SK-N-SH (cell line): Measurements from ENCODE around the gene IRF2BPL. TPM values are rescaled to one million over a fixed set of nuclear protein-coding genes. Genes with fewer than 3 reads are reported as not detected.

Source experiments
- CTCF ChIA-PET: fragments of 300-600, 350-600 bp; formaldehyde crosslinking; extraction: SDS; loops from one replicate; lab custom pipeline; 2021; lab: Yijun Ruan, JAX
- POLR2A ChIA-PET: fragments of 350-600 bp; sonication (Branson Sonifier 250); formaldehyde crosslinking; extraction: SDS; loops from one replicate; lab custom pipeline; 2020; ENCODE audit warnings: antibody characterized with exemption, inconsistent platforms; lab: Yijun Ruan, JAX
- DNase-seq: peaks from one replicate; pipeline ENCODE4 v3.0.0; 2012
- H2AFZ ChIP-seq: fragments of 200-600 bp; sonication (generic); 2 replicates; pipeline ENCODE4 v1.8.1; 2016; ENCODE audit warnings: antibody characterized with exemption, mild to moderate bottlenecking, low read depth
- H3F3A ChIP-seq: fragments of 200-600 bp; sonication (generic); replicated peaks from 2 replicates; pipeline ENCODE3; 2016; ENCODE audit warnings: antibody characterized with exemption, mild to moderate bottlenecking; ENCODE audit not compliant: insufficient read depth
- H3K27ac ChIP-seq, 2 experiments: fragments of 200-500 bp in 1 of 2; fragments of 200-600 bp in 1 of 2; sonication (Bioruptor generic) in 1 of 2; sonication (generic), shearing (Covaris generic) in 1 of 2; 2 replicates each; pipeline versions ENCODE4 v1.5.1 to v1.6.1; 2014 to 2016; ENCODE audit warnings: low read depth in 2 of 2, inconsistent platforms in 1 of 2, low read length in 1 of 2, mild to moderate bottlenecking in 1 of 2, mixed read lengths in 1 of 2
- H3K27me3 ChIP-seq: fragments of 200-600 bp; sonication (generic), shearing (Covaris generic); 2 replicates; pipeline ENCODE4 v1.6.1; 2016; ENCODE audit warnings: mixed run types; ENCODE audit not compliant: insufficient read depth
- H3K36me3 ChIP-seq, 2 experiments: fragments of 200-500 bp in 1 of 2; fragments of 200-600 bp in 1 of 2; sonication (Bioruptor generic) in 1 of 2; sonication (generic) in 1 of 2; replicated peaks in 1 of 2; 2 replicates each; pipeline versions ENCODE3 to v1.5.1; 2014 to 2016; ENCODE audit warnings: low read length in 1 of 2, mild to moderate bottlenecking in 1 of 2; ENCODE audit not compliant: insufficient read depth in 2 of 2, control insufficient read depth in 1 of 2
- H3K4me1 ChIP-seq, 2 experiments: fragments of 200-500 bp in 1 of 2; fragments of 200-600 bp in 1 of 2; sonication (Bioruptor generic) in 1 of 2; sonication (generic), shearing (Covaris generic) in 1 of 2; 2 replicates each; pipeline versions ENCODE4 v1.5.1 to v1.6.1; 2014 to 2016; ENCODE audit warnings: low read depth in 1 of 2, low read length in 1 of 2, mixed run types in 1 of 2; ENCODE audit not compliant: insufficient read depth in 2 of 2, control insufficient read depth in 1 of 2
- H3K4me2 ChIP-seq: fragments of 200-600 bp; sonication (generic), shearing (Covaris generic); 2 replicates; pipeline ENCODE4 v1.6.1; 2017; ENCODE audit warnings: mixed run types
- H3K4me3 ChIP-seq, 2 experiments: fragments of 200-500 bp in 1 of 2; fragments of 200-600 bp in 1 of 2; sonication (Bioruptor generic) in 1 of 2; sonication (generic), shearing (Covaris generic) in 1 of 2; 2 replicates each; pipeline versions ENCODE4 v1.5.1 to v1.8.1; 2014 to 2016; ENCODE audit warnings: low read depth in 2 of 2, inconsistent platforms in 1 of 2, low read length in 1 of 2, mild to moderate bottlenecking in 1 of 2, mixed read lengths in 1 of 2, moderate library complexity in 1 of 2
- H3K79me2 ChIP-seq: fragments of 200-600 bp; sonication (generic); 2 replicates; pipeline ENCODE4 v1.8.1; 2017; ENCODE audit warnings: mild to moderate bottlenecking; ENCODE audit not compliant: insufficient read depth
- H3K9ac ChIP-seq: fragments of 200-600 bp; sonication (generic); 2 replicates; pipeline ENCODE4 v1.6.1; 2017; ENCODE audit warnings: mixed run types
- H3K9me2 ChIP-seq: fragments of 200-600 bp; sonication (generic); 2 replicates; pipeline ENCODE4 v1.6.1; 2017; ENCODE audit warnings: mixed run types
- H3K9me3 ChIP-seq: fragments of 200-600 bp; sonication (generic); 2 replicates; pipeline ENCODE4 v1.6.1; 2017; ENCODE audit warnings: mixed run types, mild to moderate bottlenecking, moderate library complexity
- H4K20me1 ChIP-seq: fragments of 200-600 bp; sonication (generic); 2 replicates; pipeline ENCODE4 v1.6.1; 2017; ENCODE audit warnings: mild to moderate bottlenecking, mixed run types; ENCODE audit not compliant: insufficient read depth
- CHD2 ChIP-seq: fragments of 150-350 bp; IDR thresholded peaks from 2 replicates; pipeline ENCODE4 v1.6.1; 2018; ENCODE audit warnings: low read length; ENCODE audit not compliant: partially characterized antibody
- ELF1 ChIP-seq: IDR thresholded peaks from 2 replicates; pipeline ENCODE4 v1.4.0; 2012
- GABPA ChIP-seq: IDR thresholded peaks from 2 replicates; pipeline ENCODE4 v1.4.0; 2012; ENCODE audit warnings: low read depth, mild to moderate bottlenecking
- MEF2A ChIP-seq: IDR thresholded peaks from 2 replicates; pipeline ENCODE4 v1.4.0; 2012; ENCODE audit warnings: low read depth, borderline replicate concordance
- NRF1 ChIP-seq: IDR thresholded peaks from 2 replicates; pipeline ENCODE4 v1.6.1; 2012; ENCODE audit warnings: low read depth, mild to moderate bottlenecking, low read length
- POLR2AphosphoS5 ChIP-seq: IDR thresholded peaks from 2 replicates; pipeline ENCODE4 v1.6.1; 2012; ENCODE audit warnings: low read depth, low read length
- RCOR1 ChIP-seq: fragments of 150-350 bp; IDR thresholded peaks from 2 replicates; pipeline ENCODE4 v1.6.1; 2017; ENCODE audit warnings: antibody characterized with exemption, low read length
- SMC3 ChIP-seq: IDR thresholded peaks from 2 replicates; pipeline ENCODE4 v1.6.1; 2012; ENCODE audit warnings: low read depth, low read length, improper control_type of control experiment
- WGBS: methylation state at CpG from one replicate; pipeline ENCODE4 v1.1.6; 2017; ENCODE audit warnings: low lambda C conversion rate; 5-methylcytosine and 5-hydroxymethylcytosine counted together
- polyA plus RNA-seq, 3 experiments: library from polyadenylated mRNA; depleted of rRNA; stranded (reverse); fragments of >200 nt; gene quantifications; 2 replicates each; pipeline ENCODE4 v1.2.3, GENCODE V29; 2012
- TF ChIP-seq, protein P1 (sequence below): IDR thresholded peaks from 2 replicates; pipeline ENCODE4 v1.4.0; 2012; ENCODE audit warnings: low read depth, borderline replicate concordance
- TF ChIP-seq, protein P2 (sequence below): fragments of 150-350 bp; IDR thresholded peaks from 2 replicates; pipeline ENCODE4 v1.6.1; 2017; ENCODE audit warnings: antibody characterized with exemption, low read length, low read depth, borderline replicate concordance

Gene IRF2BPL
- polyA plus RNA-seq, 1 of the 3 experiments (the other 2 are of a cell fraction), result 17.1 TPM

GRCh38 chr14:77014004-77014604, 14.4 kb downstream of the IRF2BPL start:
- Histone ChIP-seq H3K27ac (0 out of 4 replicates have a peak overlapping the region, but pooled peaks of 1 of the 2 experiments have one; percentile 7), H3K27me3 (no peaks in the 10 kb centered on the region), H3K4me1 (peaks cover 0 to 13% of the 10 kb centered on the region in 2 experiments; a peak in 1 of 4 replicates), H3K9ac (no peak overlapping the region), H3K9me2 (no peaks in the 10 kb centered on the region), H3K36me3 (no peaks in the 10 kb centered on the region), H3K79me2 (no peaks in the 10 kb centered on the region), H3K4me2 (no peak overlapping the region; the same call in 1 of the 2 replicates), H3K9me3 (no peaks in the 10 kb centered on the region), H4K20me1 (no peaks in the 10 kb centered on the region), H2AFZ (no peak overlapping the region), H3F3A (no peaks in the 10 kb centered on the region), H3K4me3 (no peak overlapping the region)
- WGBS, result 80% methylated on average over 7 of the region's 9 CpGs
- ChIA-PET POLR2A (interaction anchor here (1.3 kb wide), 1 partner anchor 8 kb away, joined by 4 read pairs; no protein-coding TSS in a partner anchor), CTCF (interaction anchor here (0.6 to 4.3 kb wide), 7 partner anchors 9 to 141 kb away, joined by 3 to 19 read pairs (median 3); no protein-coding TSS in a partner anchor)
- TF ChIP-seq POLR2AphosphoS5, result no peak
- TF ChIP-seq, protein P1, sequence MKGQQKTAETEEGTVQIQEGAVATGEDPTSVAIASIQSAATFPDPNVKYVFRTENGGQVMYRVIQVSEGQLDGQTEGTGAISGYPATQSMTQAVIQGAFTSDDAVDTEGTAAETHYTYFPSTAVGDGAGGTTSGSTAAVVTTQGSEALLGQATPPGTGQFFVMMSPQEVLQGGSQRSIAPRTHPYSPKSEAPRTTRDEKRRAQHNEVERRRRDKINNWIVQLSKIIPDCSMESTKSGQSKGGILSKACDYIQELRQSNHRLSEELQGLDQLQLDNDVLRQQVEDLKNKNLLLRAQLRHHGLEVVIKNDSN, result peak; percentile 81
- no peak for TF ChIP-seq NRF1
- TF ChIP-seq SMC3, result no peak; the same call in 1 of the 2 replicates
- TF ChIP-seq, protein P2, sequence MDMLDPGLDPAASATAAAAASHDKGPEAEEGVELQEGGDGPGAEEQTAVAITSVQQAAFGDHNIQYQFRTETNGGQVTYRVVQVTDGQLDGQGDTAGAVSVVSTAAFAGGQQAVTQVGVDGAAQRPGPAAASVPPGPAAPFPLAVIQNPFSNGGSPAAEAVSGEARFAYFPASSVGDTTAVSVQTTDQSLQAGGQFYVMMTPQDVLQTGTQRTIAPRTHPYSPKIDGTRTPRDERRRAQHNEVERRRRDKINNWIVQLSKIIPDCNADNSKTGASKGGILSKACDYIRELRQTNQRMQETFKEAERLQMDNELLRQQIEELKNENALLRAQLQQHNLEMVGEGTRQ, result peak; percentile 22; the same call in 1 of the 2 replicates
- TF ChIP-seq CHD2, result peak; percentile 33
- TF ChIP-seq GABPA, result no peak
- peak; percentile 86 for TF ChIP-seq RCOR1
- DNase-seq, result peak; percentile 71

DNA sequence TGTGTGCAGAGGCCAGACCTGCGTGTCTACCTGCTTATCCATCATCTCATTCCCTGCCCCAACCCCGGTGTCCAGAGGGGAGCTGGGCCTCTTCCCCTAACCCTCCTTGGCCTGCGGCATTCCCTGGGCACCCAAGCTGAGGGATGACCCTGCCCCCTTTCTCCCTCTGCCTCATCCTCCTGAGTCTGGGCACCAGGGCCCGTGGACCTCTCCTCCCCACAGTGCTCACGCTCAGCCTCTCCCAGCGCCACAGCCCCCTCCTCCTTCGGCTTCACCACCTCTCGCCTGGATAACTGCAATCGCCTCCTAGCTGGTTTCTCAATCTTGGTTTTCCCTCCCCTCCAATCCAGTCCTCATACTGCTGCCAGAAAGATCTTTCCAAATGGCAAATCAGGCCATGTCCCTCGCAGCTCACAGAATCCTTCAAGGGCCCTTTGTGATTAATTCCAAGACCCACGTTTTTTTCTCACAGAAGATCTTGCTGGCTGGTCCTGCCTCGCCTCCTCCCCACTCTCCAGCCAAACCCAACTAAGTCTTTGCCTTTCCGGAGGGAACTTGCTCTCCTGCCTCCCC, 16.2 kb downstream of the IRF2BPL start:
- Histone ChIP-seq H3K79me2 (no peaks in the 10 kb centered on the region), H3K9ac (no peak overlapping the region), H3K4me2 (no peak overlapping the region), H3K4me1 (peaks cover 0 to 23% of the 10 kb centered on the region in 2 experiments; a peak in 1 of 4 replicates), H3K4me3 (no peak overlapping the region), H3K27ac (no peak overlapping the region), H2AFZ (no peak overlapping the region), H3K9me3 (no peaks in the 10 kb centered on the region), H3F3A (no peaks in the 10 kb centered on the region), H3K27me3 (no peaks in the 10 kb centered on the region), H3K9me2 (no peaks in the 10 kb centered on the region), H4K20me1 (no peaks in the 10 kb centered on the region), H3K36me3 (no peaks in the 10 kb centered on the region)
- 83% methylated on average over 13 of the region's 13 CpGs for WGBS
- TF ChIP-seq ELF1, result no peak
- TF ChIP-seq MEF2A, result no peak
- TF ChIP-seq, protein P1, result no peak
- no peak for TF ChIP-seq NRF1
- ChIA-PET POLR2A (no interaction called here), CTCF (interaction anchor here (0.9 to 4.3 kb wide), 7 partner anchors 12 to 137 kb away, joined by 3 to 19 read pairs (median 3); no protein-coding TSS in a partner anchor)
- DNase-seq, result no peak
